Measurements from ENCODE around the gene ITIH6. TPM values are rescaled to one million over a fixed set of nuclear protein-coding genes. Genes with fewer than 3 reads are reported as not detected.

ITIH6 gene
- total RNA-seq, 4 donors from 2014 or later = not detected

GRCh38 chrX:54715621-54716020, 82.4 kb downstream of the ITIH6 start:
- TF ChIP-seq CTCF (IDR thresholded peaks at IDR 0.05; ENCODE audit: low read depth) = no peak

DNA sequence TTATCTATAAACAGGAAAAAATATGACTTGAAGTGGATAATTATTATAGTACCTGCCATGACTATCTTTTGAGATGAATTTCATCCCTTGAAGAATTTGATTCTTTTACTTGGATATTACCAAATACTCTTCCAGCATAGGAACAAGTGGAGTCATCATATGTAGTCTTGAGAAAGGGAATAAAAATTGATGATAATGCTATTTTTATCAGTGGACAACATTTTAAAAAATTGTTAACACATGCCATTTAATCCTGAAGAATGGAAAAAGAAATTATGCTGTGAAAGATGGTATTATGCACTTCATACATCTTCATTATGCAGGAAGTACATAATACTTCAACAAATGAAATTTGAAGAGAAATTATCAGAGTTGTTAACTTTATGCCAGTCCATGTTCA, 83.6 kb downstream of the ITIH6 start:
- no peak for TF ChIP-seq CTCF (IDR thresholded peaks at IDR 0.05; ENCODE audit: low read depth)

GRCh38 chrX:54711735-54712134, 86.3 kb downstream of the ITIH6 start:
- TF ChIP-seq CTCF (IDR thresholded peaks at IDR 0.05; ENCODE audit: low read depth) = no peak

DNA sequence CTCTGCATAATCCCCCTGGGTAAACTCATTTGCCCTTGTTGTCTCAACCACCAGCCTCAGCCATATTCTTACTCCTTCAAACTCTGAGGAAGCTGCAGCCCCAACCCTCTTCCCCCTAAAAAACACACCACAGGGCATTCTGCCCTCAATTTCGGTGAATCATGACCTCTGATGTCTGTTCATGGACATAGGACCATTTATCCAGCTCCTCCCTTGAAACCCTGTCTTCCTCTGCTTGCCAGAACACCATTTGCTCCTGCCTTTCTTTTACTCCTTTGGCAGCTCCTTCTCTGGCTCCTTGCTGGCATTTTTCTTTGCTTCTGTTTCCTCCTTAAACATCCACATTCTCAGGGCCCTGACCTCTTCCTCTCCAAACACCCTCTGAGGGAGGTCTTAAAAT, 87.1 kb downstream of the ITIH6 start:
- no peak for TF ChIP-seq CTCF (IDR thresholded peaks at IDR 0.05; ENCODE audit: low read depth)

GRCh38 chrX:54708404-54708803, 89.7 kb downstream of the ITIH6 start:
- TF ChIP-seq CTCF (IDR thresholded peaks at IDR 0.05; ENCODE audit: low read depth) = no peak

Small RNA genes lying within 50 kb of the gene (small RNA-seq; reads per million reads assigned to genes)
- gene AL049732.1 (not detected), gene SNORA11 (87.5 reads per million, percentile 97 among the genes with 10 or more reads in this experiment)

Other genes starting within 250 kb of the ITIH6 start
- gene MAGED2, start 9.5 kb upstream of the ITIH6 start, total RNA-seq = 100 to 1,000 TPM in 1 of 4 donors, 10 to 100 TPM in 3; 50.7 to 105 (median 84.4) TPM
- 1 to 10 TPM; 2.3 to 6.8 (median 5.5) TPM for gene TRO, start 122.6 kb upstream of the ITIH6 start, total RNA-seq
- 10 to 100 TPM in 2 of 4 donors, 1 to 10 TPM in 2; 4.7 to 54.6 (median 11.3) TPM for gene PFKFB1, start 195.9 kb upstream of the ITIH6 start, total RNA-seq
- 1 to 10 TPM; 6.8 to 8.3 (median 7.5) TPM for gene APEX2, start 202.1 kb upstream of the ITIH6 start, total RNA-seq
- gene ALAS2, start 232.7 kb upstream of the ITIH6 start, total RNA-seq = 1 to 10 TPM in 2 of 4 donors, not detected in 2; 2.6 to 3.5 TPM